GM19324 (cell line): ENCODE data around the gene ZNF76.

Experiments
- ATAC-seq: cut with Tn5 transposase; IDR thresholded peaks from one replicate; pipeline ENCODE4 v1.9.1; 2021; ENCODE audit warnings: mild to moderate bottlenecking, moderate library complexity; ENCODE audit not compliant: unreplicated experiment, low FRiP score

ZNF76 gene

DNA sequence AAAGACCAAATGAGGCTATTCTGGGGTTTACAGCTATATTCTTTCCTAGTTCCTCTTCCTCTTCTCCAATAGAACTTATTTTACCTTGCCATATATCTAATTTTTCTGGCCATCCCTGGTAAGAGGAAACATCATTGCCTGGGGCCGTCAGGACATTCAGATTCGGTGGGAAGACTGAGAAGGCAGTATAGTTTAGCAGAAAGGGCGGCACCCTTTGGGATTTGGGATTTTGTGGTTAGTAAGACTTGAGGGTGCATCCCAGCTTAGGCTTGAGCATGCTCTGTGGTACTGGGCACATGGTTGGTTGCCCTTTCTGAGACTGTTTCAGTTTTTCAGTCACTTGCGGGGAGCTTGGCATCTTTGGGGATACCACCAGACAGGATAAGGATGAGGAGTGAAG lies 24.6 kb upstream of the ZNF76 start:
- no peak for ATAC-seq

DNA sequence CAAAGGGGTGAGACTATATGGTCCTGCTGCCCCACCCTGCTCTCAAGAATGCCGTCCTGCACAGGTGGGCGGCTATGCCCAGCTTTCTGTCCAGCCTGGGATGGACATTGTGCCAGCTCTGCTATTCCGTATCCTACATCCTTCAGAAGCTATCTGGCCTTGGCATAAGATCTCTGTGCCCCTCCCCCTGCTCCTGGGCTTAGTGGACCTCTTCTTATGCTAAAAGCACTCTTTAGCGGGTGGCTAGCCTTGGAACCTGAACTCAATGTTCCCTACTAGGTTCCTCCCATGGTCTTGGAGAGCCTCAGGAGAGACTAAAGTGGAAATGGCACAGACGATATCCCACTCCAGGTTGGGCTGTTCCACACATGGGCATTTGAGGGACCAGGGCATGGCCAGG lies 23.3 kb upstream of the ZNF76 start:
- ATAC-seq: no peak

GRCh38 chr6:35237476-35237875 lies 22.1 kb upstream of the ZNF76 start:
- no peak for ATAC-seq

DNA sequence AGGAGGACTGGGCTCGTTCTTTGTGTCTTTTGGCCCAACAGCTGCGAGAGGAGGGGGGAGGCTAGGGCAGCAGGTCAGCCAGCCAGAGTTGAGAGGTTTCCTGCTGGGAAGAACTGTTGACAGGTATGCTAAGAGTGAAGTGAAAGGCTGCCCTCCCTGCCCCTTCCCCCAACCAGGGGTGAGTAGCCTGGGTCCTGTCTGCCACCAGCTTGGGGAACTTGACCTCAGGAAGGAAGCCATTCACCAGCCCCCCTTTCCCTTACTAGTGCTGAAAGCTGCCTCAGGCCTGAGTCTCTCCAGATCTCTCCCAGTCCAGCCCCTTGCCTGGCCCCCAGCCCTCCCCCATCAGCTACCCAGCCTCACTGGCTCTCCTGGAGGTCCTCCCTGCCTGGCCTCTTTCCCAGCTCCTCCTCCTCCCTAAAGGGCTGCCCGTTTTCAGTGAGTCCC lies 20.7 kb upstream of the ZNF76 start:
- no peak for ATAC-seq

GRCh38 chr6:35239581-35239980 lies 20.0 kb upstream of the ZNF76 start:
- no peak for ATAC-seq

DNA sequence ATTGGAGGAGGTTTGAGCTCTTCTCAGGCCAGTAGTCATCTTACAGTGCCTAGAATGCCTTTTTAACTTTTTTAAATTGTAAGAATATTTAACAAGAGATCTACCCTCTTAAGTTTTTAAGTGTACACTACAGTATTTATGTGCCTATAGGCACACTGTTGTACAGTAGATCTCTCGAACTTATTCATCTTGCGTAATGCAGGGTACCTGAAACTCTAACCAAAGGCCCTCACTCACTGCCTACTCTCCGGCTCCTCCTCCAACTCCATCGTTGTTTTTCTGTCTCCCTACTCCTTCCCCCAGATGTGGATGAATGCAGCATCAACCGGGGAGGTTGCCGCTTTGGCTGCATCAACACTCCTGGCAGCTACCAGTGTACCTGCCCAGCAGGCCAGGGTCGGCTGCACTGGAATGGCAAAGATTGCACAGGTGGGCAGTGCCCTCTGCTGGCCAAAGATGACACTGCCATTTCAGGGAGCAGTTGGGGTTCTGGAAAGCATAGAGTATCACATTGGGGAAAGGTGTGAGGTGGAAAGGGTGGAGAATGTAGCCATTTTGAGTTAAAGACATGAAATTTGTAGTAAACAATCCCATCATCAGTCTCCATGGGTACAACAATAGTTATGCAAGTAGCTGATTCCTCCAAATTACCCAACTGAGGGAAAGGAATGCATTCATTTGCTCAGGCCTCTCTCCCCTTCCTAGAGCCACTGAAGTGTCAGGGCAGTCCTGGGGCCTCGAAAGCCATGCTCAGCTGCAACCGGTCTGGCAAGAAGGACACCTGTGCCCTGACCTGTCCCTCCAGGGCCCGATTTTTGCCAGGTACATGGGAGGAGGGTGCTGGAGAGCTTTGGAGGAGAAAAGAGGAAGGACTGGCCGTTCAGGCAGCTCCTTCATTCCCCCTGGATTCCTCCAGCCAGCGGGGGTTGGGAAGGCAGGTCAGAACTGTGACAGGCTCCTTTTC lies 18.4 kb upstream of the ZNF76 start:
- ATAC-seq: no peak

GRCh38 chr6:35242486-35242885 lies 17.0 kb upstream of the ZNF76 start:
- no peak for ATAC-seq

- no peak for ATAC-seq
These were observed 16.6 kb upstream of the ZNF76 start for GRCh38 chr6:35242906-35243305.

DNA sequence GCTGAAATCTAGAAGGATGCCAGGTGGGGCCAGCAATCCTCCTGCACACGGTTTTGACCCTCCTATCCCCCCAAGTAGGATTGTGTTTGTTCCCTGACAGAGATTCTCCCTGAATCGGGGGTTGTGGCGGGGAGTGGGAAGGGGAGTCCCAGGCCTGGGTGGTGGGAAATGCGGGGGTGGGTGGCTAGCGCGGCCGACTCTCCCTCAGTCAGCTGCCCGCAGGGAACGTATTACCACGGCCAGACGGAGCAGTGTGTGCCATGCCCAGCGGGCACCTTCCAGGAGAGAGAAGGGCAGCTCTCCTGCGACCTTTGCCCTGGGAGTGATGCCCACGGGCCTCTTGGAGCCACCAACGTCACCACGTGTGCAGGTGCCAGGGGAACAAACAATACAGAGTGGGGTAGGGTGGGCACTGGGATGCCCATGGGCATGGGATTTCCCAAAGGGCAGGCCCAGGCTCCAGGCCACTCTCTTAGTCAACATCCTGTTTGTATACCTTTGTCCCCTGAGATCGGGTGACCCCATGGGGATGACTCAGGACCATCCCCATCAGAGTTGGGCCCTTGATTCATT lies 16.1 kb upstream of the ZNF76 start:
- ATAC-seq: no peak

- ATAC-seq: no peak
These were observed 15.0 kb upstream of the ZNF76 start for GRCh38 chr6:35244551-35244950.

- ATAC-seq: no peak
These were observed 11.8 kb upstream of the ZNF76 start for GRCh38 chr6:35247642-35248231.

DNA sequence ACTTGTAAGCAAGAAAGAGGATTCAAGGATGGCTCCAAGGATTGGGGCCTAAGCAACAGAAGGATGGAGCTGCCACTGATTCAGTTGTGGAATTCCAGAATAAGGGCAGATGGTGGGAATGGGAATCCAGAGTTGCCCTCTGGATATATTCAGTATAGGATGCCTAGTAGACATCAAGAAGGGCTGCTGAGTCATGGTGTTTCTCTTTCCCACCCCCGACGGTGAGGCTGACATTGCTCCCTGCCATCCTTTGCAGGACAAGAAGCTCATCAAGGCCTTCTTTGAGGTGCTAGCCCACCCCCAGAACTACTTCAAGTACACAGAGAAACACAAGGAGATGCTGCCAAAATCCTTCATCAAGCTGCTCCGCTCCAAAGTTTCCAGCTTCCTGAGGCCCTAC lies 11.2 kb upstream of the ZNF76 start:
- no peak for ATAC-seq

DNA sequence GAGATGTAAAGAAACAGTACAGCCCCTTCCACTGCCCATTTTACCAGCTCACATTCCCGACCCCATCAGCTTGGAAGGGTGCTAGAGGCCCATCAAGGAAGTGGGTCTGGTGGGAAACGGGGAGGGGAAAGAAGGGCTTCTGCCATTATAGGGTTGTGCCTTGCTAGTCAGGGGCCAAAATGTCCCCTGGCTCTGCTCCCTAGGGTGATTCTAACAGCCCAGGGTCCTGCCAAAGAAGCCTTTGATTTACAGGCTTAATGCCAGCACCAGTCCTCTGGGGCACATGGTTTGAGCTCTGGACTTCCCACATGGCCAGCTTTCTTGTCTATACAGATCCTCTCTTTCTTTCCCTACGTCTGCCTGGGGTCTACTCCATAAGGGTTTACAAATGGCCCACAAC lies 10.6 kb upstream of the ZNF76 start:
- no peak for ATAC-seq

- ATAC-seq: no peak
These were observed 7.6 kb upstream of the ZNF76 start for GRCh38 chr6:35251949-35252348.

GRCh38 chr6:35253249-35253648 lies 6.3 kb upstream of the ZNF76 start:
- ATAC-seq: no peak

DNA sequence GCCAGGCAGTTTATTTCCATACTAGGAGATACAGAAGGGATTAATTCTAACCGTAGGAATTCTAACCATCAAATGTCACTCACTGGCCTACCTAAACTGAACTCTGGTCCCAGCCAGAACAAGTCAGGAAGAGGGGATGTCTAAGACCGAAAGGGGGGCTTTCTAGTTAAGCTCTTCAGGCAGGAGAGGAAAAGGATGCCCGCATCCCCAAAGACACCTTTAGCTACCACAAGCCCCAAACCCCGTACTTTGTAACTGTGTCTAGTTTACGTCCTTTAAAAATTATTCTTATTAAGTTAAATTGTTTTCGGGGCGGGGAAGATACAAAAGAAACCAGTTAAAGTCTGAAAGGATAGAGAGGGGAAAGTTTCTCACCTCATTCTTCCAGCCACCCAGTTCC lies 1.2 kb upstream of the ZNF76 start:
- ATAC-seq: no peak

- no peak for ATAC-seq
These were observed 709 bp upstream of the ZNF76 start for GRCh38 chr6:35258858-35259193.

GRCh38 chr6:35259948-35260590 lies 534 bp downstream of the ZNF76 start:
- ATAC-seq: peak; percentile 33

- no peak for ATAC-seq
These were observed 1.3 kb downstream of the ZNF76 start for GRCh38 chr6:35260591-35261570.

GRCh38 chr6:35262596-35262995 lies 3.1 kb downstream of the ZNF76 start:
- ATAC-seq: no peak
